GM19463 (cell line): Measurements from ENCODE around the gene MIA3.

ENCODE experiments used
- ATAC-seq: cut with Tn5 transposase; IDR thresholded peaks from one replicate; pipeline ENCODE4 v1.9.1; 2021; ENCODE audit warnings: mild to moderate bottlenecking, moderate library complexity; ENCODE audit not compliant: unreplicated experiment

The MIA3 gene

GRCh38 chr1:222716393-222716792 lies 98.5 kb downstream of the MIA3 start:
- no peak for ATAC-seq
